CD4-positive, alpha-beta T cell (primary cell): ENCODE measurements around the gene GGNBP2. TPM values are rescaled to one million over a fixed set of nuclear protein-coding genes. Genes with fewer than 3 reads are reported as not detected.

Experiments
- ATAC-seq: fragments of 200-7000 bp; cut with Tn5 transposase; one replicate; pipeline ENCODE4 v1.10.0; 2022; ENCODE audit warnings: mild to moderate bottlenecking; ENCODE audit not compliant: poor library complexity
- CTCF ChIA-PET: fragments of 350-600 bp; sonication (Branson Sonifier 250); formaldehyde crosslinking; loops from one replicate; lab custom pipeline; 2021; ENCODE audit warnings: antibody characterized with exemption, inconsistent platforms; lab: Charles Lee
- POLR2A ChIA-PET: fragments of 350-600 bp; sonication (Branson Sonifier 250); formaldehyde crosslinking; loops from one replicate; lab custom pipeline; 2021; ENCODE audit warnings: antibody characterized with exemption, inconsistent platforms; lab: Charles Lee
- DNase-seq, 14 experiments: peaks; one replicate each; pipeline ENCODE4 v3.0.0-alpha.2; 2013 to 2020; ENCODE audit warnings: mixed read lengths in 2 of 14
- H3K27ac ChIP-seq, 2 donors: one replicate each; pipeline versions ENCODE4 v1.5.1 to v1.7.0; 2013; ENCODE audit warnings: low read length in 2 of 2, low read depth in 1 of 2, mild to moderate bottlenecking in 1 of 2
- H3K27me3 ChIP-seq, 2 experiments: 1 replicate in 1 of 2; 2 replicates in 1 of 2; pipeline versions ENCODE4 v1.6.1 to v1.7.0; 2013; ENCODE audit warnings: low read length in 2 of 2, control low read depth in 1 of 2, mild to moderate bottlenecking in 1 of 2, moderate library complexity in 1 of 2; ENCODE audit not compliant: insufficient read depth in 2 of 2, control insufficient read depth in 1 of 2
- H3K36me3 ChIP-seq: one replicate; pipeline ENCODE4 v1.6.1; 2013; ENCODE audit warnings: low read length, control low read depth; ENCODE audit not compliant: insufficient read depth
- H3K4me1 ChIP-seq: one replicate; pipeline ENCODE4 v1.6.1; 2013; ENCODE audit warnings: low read length, control low read depth; ENCODE audit not compliant: insufficient read depth
- H3K4me3 ChIP-seq: one replicate; pipeline ENCODE4 v1.5.1; 2013; ENCODE audit warnings: mild to moderate bottlenecking, low read length, moderate library complexity
- H3K9me3 ChIP-seq, 2 experiments: 1 replicate in 1 of 2; 2 replicates in 1 of 2; pipeline versions ENCODE4 v1.6.1 to v1.7.0; 2013; ENCODE audit warnings: low read length in 2 of 2, mild to moderate bottlenecking in 2 of 2, control low read depth in 1 of 2, moderate library complexity in 1 of 2; ENCODE audit not compliant: control insufficient read depth in 1 of 2, insufficient read depth in 1 of 2
- H3K27ac Mint-ChIP-seq: one replicate; pipeline ENCODE4 v1.8.0; 2020; ENCODE audit warnings: mixed read lengths
- H3K27me3 Mint-ChIP-seq: one replicate; pipeline ENCODE4 v1.8.0; 2021; ENCODE audit warnings: mixed read lengths
- H3K36me3 Mint-ChIP-seq: one replicate; pipeline ENCODE4 v1.8.0; 2021; ENCODE audit warnings: low read depth, mixed read lengths
- H3K4me1 Mint-ChIP-seq: one replicate; pipeline ENCODE4 v1.8.0; 2021; ENCODE audit warnings: low read depth, mixed read lengths
- H3K4me3 Mint-ChIP-seq: one replicate; pipeline ENCODE4 v1.8.0; 2020; ENCODE audit warnings: mild to moderate bottlenecking, mixed read lengths
- H3K9me3 Mint-ChIP-seq: one replicate; pipeline ENCODE4 v1.8.0; 2020; ENCODE audit warnings: mixed read lengths
- CTCF ChIP-seq: fragments of 200-600 bp; IDR thresholded peaks from one replicate; pipeline ENCODE4 v1.8.0; 2022; ENCODE audit warnings: antibody characterized with exemption, mild to moderate bottlenecking
- intact Hi-C, 2 experiments: fragments of 100-400 bp; cut with DNase I in 1 of 2; cut with micrococcal nuclease in 1 of 2; formaldehyde crosslinking; loops; one replicate each; pipeline versions ENCODE4 v1.15.1 to v1.9.0; 2023 to 2025; cut with DNase I, micrococcal nuclease
- polyA plus RNA-seq, 2 donors: library from polyadenylated mRNA; unstranded; fragments of 120-200 nt; gene quantifications; one replicate each; pipeline ENCODE4 v1.2.1, GENCODE V29; 2013
- total RNA-seq, 174 experiments: library from RNA in 2 of 174; stranded (reverse) in 2 of 174; gene quantifications; one replicate each; pipeline ENCODE4 v1.2.3 and lab custom pipeline; 2021 to 2026

The GGNBP2 gene
- 100 to 1,000 TPM; 216 to 228 TPM for total RNA-seq
- 89.1 TPM for polyA plus RNA-seq (2013, experiment 1 of 2)
- polyA plus RNA-seq (2013, experiment 2 of 2), result 96.3 TPM
- 61.1 to 191 (median 141) reads per million in 172 experiments for total RNA-seq (lab: John Stamatoyannopoulos, UW)

- no peak for TF ChIP-seq CTCF
- Mint-ChIP-seq H3K4me3 (peak within 1 kb of the TSS; percentile 99), H3K27me3 (no peaks in the 10 kb centered on the region), H3K36me3 (peaks cover 42% of the 10 kb centered on the region), H3K4me1 (peaks cover 44% of the 10 kb centered on the region), H3K27ac (peak within 1 kb of the TSS; percentile 97), H3K9me3 (no peaks in the 10 kb centered on the region)
- intact Hi-C loops, result loop anchor here (1.0 to 5.0 kb wide), 6 partner anchors 9 to 404 kb away; partner anchors contain the start of genes DHRS11 (in 2 of the 2), AATF (in 1 of the 2) and ZNHIT3 (in 1 of the 2)
- Histone ChIP-seq H3K9me3 (no peaks in the 10 kb centered on the region), H3K27me3 (no peaks in the 10 kb centered on the region), H3K27ac (peak within 1 kb of the TSS; percentile 96 to 99), H3K4me1 (peaks cover 34% of the 10 kb centered on the region), H3K4me3 (peak within 1 kb of the TSS; percentile 99), H3K36me3 (peaks cover 6% of the 10 kb centered on the region)
- CTCF ChIA-PET, result interaction anchor here (0.8 to 2.1 kb wide), 4 partner anchors 8 to 62 kb away, joined by 3 to 18 read pairs (median 4); partner anchors contain the start of genes MYO19 and PIGW
- POLR2A ChIA-PET, result interaction anchor here (0.9 to 4.0 kb wide), 8 partner anchors 10 to 736 kb away, joined by 3 to 145 read pairs (median 12); partner anchors contain the start of genes MRM1, MYO19, PIGW and TAF15
- ATAC-seq (peak; percentile 57), DNase-seq (peak; percentile 84 to 97 (median 88))
These were observed at the start of gene GGNBP2 for GRCh38 chr17:36544307-36545076. TSS of gene GGNBP2 (plus strand) at chr17:36544919. CDS start at chr17:36545725, 806 bp downstream.

- Histone ChIP-seq H3K36me3 (peaks cover 82% of the 10 kb centered on the region), H3K4me1 (peaks cover 8% of the 10 kb centered on the region), H3K4me3 (no peak overlapping the region), H3K27ac (no peak overlapping the region), H3K27me3 (no peaks in the 10 kb centered on the region), H3K9me3 (no peaks in the 10 kb centered on the region)
- DNase-seq (no peak), ATAC-seq (no peak)
- TF ChIP-seq CTCF, result no peak
- ChIA-PET CTCF (interaction anchor here (0.7 to 1.0 kb wide), 3 partner anchors 12 to 40 kb away, joined by 3 to 4 read pairs (median 3); partner anchors contain the start of genes MYO19 and PIGW), POLR2A (interaction anchor here (1.2 kb wide), 1 partner anchor 9 kb away, joined by 4 read pairs; the partner anchor contains the start of gene ZNHIT3)
- intact Hi-C loops, result loop anchor here in 1 of 2 experiments (10.0 kb wide), 1 partner anchor 650 kb away; no protein-coding TSS in a partner anchor
- Mint-ChIP-seq H3K4me3 (no peak overlapping the region), H3K36me3 (peaks cover 78% of the 10 kb centered on the region), H3K4me1 (peaks cover 19% of the 10 kb centered on the region), H3K27me3 (no peaks in the 10 kb centered on the region), H3K27ac (no peak overlapping the region), H3K9me3 (no peaks in the 10 kb centered on the region)
These were observed 49.6 kb upstream of the GGNBP2 start for GRCh38 chr17:36495076-36495578.

GRCh38 chr17:36496018-36496789 lies 48.5 kb upstream of the GGNBP2 start:
- no peak overlapping the region for H3K4me3 Mint-ChIP-seq
- H3K27ac ChIP-seq, result no peak overlapping the region
- H3K4me1 ChIP-seq, result peaks cover 2% of the 10 kb centered on the region
- POLR2A ChIA-PET, result interaction anchor here (0.6 kb wide), 1 partner anchor 744 kb away, joined by 4 read pairs; no protein-coding TSS in a partner anchor
- intact Hi-C loops, result loop anchor here in 1 of 2 experiments (10.0 kb wide), 1 partner anchor 651 kb away; no protein-coding TSS in a partner anchor
- H3K27ac Mint-ChIP-seq, result no peak overlapping the region
- CTCF ChIA-PET, result no interaction called here
- no peaks in the 10 kb centered on the region for H3K27me3 ChIP-seq
- H3K36me3 ChIP-seq, result peaks cover 80% of the 10 kb centered on the region
- ATAC-seq (no peak), DNase-seq (no peak)
- no peaks in the 10 kb centered on the region for H3K9me3 ChIP-seq
- TF ChIP-seq CTCF, result no peak
- no peaks in the 10 kb centered on the region for H3K27me3 Mint-ChIP-seq
- no peak overlapping the region for H3K4me3 ChIP-seq
- H3K9me3 Mint-ChIP-seq, result no peaks in the 10 kb centered on the region
- peaks cover 72% of the 10 kb centered on the region for H3K36me3 Mint-ChIP-seq
- H3K4me1 Mint-ChIP-seq, result peaks cover 13% of the 10 kb centered on the region
